Esophagus muscularis mucosa (tissue), 4 donors: ENCODE results near the gene USE1. TPM values are rescaled to one million over a fixed set of nuclear protein-coding genes. Genes with fewer than 3 reads are reported as not detected.

Source experiments
- DNase-seq: peaks from one replicate; pipeline ENCODE4 v3.0.0-alpha.2; 2017; ENCODE audit errors: extremely low spot score
- H3K27ac ChIP-seq, 4 donors: fragments of 200-600 bp; sonication (generic); replicated peaks in 1 of 4; 1 replicate in 3 of 4; 2 replicates in 1 of 4; pipeline ENCODE4 v1.5.1; 2016 to 2019; ENCODE audit warnings: mild to moderate bottlenecking in 1 of 4
- H3K27me3 ChIP-seq, 4 donors: fragments of 200-600 bp; sonication (generic); one replicate each; pipeline versions ENCODE4 v1.5.1 to v1.6.0; 2016 to 2019
- H3K36me3 ChIP-seq, 4 donors: fragments of 200-600 bp; sonication (generic); one replicate each; pipeline ENCODE4 v1.5.1; 2016 to 2019
- H3K4me1 ChIP-seq, 4 donors: fragments of 200-600 bp; sonication (generic); one replicate each; pipeline ENCODE4 v1.5.1; 2016 to 2019
- H3K4me3 ChIP-seq, 4 donors: fragments of 200-600 bp; sonication (generic); 1 replicate in 2 of 4; 2 replicates in 2 of 4; pipeline ENCODE4 v1.5.1; 2016 to 2019; ENCODE audit warnings: mild to moderate bottlenecking in 4 of 4, moderate library complexity in 1 of 4
- H3K9me3 ChIP-seq, 4 donors: fragments of 200-600 bp; sonication (generic); 1 replicate in 3 of 4; 2 replicates in 1 of 4; pipeline ENCODE4 v1.5.1; 2016 to 2019
- CTCF ChIP-seq, 3 experiments: fragments of 200-600 bp in 2 of 3; fragments of 450-650 bp in 1 of 3; sonication (generic) in 2 of 3; IDR thresholded peaks; one replicate each; pipeline ENCODE4 v1.5.1; 2017 to 2019; ENCODE audit warnings: antibody characterized with exemption in 3 of 3, mild to moderate bottlenecking in 2 of 3, moderate library complexity in 1 of 3
- EP300 ChIP-seq: sonication (generic); formaldehyde crosslinking; IDR thresholded peaks from one replicate; pipeline ENCODE4 v1.6.1; 2017; ENCODE audit warnings: antibody characterized with exemption
- POLR2A ChIP-seq: fragments of 450-650 bp; IDR thresholded peaks from one replicate; pipeline ENCODE4 v1.6.1; 2017; ENCODE audit warnings: antibody characterized with exemption, moderate library complexity, mild to moderate bottlenecking, low read depth
- POLR2AphosphoS5 ChIP-seq, 2 donors: sonication (generic); formaldehyde crosslinking; IDR thresholded peaks; one replicate each; pipeline ENCODE4 v1.6.1; 2017; ENCODE audit warnings: antibody characterized with exemption in 2 of 2
- WGBS: methylation state at CpG from one replicate; pipeline ENCODE4 v1.1.5; 2018; 5-methylcytosine and 5-hydroxymethylcytosine counted together
- intact Hi-C: fragments of 100-400 bp; cut with DNase I; formaldehyde crosslinking; loops from one replicate; pipeline ENCODE4 v1.15.1; 2023
- total RNA-seq, 4 donors: library from RNA; depleted of rRNA; stranded (reverse); fragments of >200 nt; gene quantifications; one replicate each; pipeline versions ENCODE4 v1.1.0 to v1.2.1, GENCODE V29; 2016

USE1 gene
- total RNA-seq, 4 donors from 2014 or later = 20.7 to 26.2 (median 21.3) TPM

- 85% methylated on average over 9 of the region's 9 CpGs for WGBS
- peaks cover 52 to 100% (median 89%) of the 10 kb centered on the region in 4 donors for H3K36me3 ChIP-seq
- no peak for TF ChIP-seq EP300
- H3K4me3 ChIP-seq = no peak overlapping the region
- H3K27me3 ChIP-seq = no peaks in the 10 kb centered on the region
- intact Hi-C loops = no loop called here
- no peaks in the 10 kb centered on the region for H3K9me3 ChIP-seq
- no peaks in the 10 kb centered on the region for H3K4me1 ChIP-seq
- no peak for DNase-seq
- H3K27ac ChIP-seq = no peak overlapping the region
These were observed 12.9 kb upstream of the USE1 start for GRCh38 chr19:17202249-17202648.

GRCh38 chr19:17202713-17203112, 12.4 kb upstream of the USE1 start:
- no peak overlapping the region for H3K4me3 ChIP-seq
- intact Hi-C loops = no loop called here
- DNase-seq = no peak
- no peaks in the 10 kb centered on the region for H3K4me1 ChIP-seq
- no peaks in the 10 kb centered on the region for H3K9me3 ChIP-seq
- H3K27me3 ChIP-seq = no peaks in the 10 kb centered on the region
- TF ChIP-seq CTCF (IDR thresholded peaks at IDR 0.05) = no peak
- no peak for TF ChIP-seq EP300
- no peak for TF ChIP-seq POLR2AphosphoS5 (IDR thresholded peaks at IDR 0.05)
- no peak for TF ChIP-seq POLR2A
- H3K36me3 ChIP-seq = peaks cover 47 to 100% (median 87%) of the 10 kb centered on the region in 4 donors
- 83% methylated on average over 3 of the region's 17 CpGs for WGBS
- H3K27ac ChIP-seq = no peak overlapping the region

- DNase-seq = no peak
- Histone ChIP-seq H3K36me3 (peaks cover 38 to 100% (median 87%) of the 10 kb centered on the region in 4 donors), H3K4me3 (no peak overlapping the region), H3K27ac (no peak overlapping the region), H3K27me3 (no peaks in the 10 kb centered on the region), H3K4me1 (no peaks in the 10 kb centered on the region), H3K9me3 (no peaks in the 10 kb centered on the region)
- no peak for TF ChIP-seq POLR2A
- peak in 1 of 2 donors; percentile 9 for TF ChIP-seq POLR2AphosphoS5 (IDR thresholded peaks at IDR 0.05)
- no peak for TF ChIP-seq EP300
- peak; percentile 60 to 78 (median 74) for TF ChIP-seq CTCF (IDR thresholded peaks at IDR 0.05)
- intact Hi-C loops = loop anchor here (1.0 kb wide), 1 partner anchor 77 kb away; no protein-coding TSS in a partner anchor
- WGBS = 75% methylated on average over 22 of the region's 27 CpGs
These were observed 9.7 kb upstream of the USE1 start for GRCh38 chr19:17205237-17206140.

GRCh38 chr19:17206736-17207581, 8.2 kb upstream of the USE1 start:
- peaks cover 34 to 100% (median 86%) of the 10 kb centered on the region in 4 donors for H3K36me3 ChIP-seq
- 91% methylated on average over 13 of the region's 25 CpGs for WGBS
- intact Hi-C loops = no loop called here
- H3K27me3 ChIP-seq = no peaks in the 10 kb centered on the region
- TF ChIP-seq POLR2A (no peak), CTCF (IDR thresholded peaks at IDR 0.05) (no peak), EP300 (no peak), POLR2AphosphoS5 (IDR thresholded peaks at IDR 0.05) (no peak)
- no peak overlapping the region for H3K27ac ChIP-seq
- H3K9me3 ChIP-seq = no peaks in the 10 kb centered on the region
- no peak overlapping the region for H3K4me3 ChIP-seq
- no peaks in the 10 kb centered on the region for H3K4me1 ChIP-seq
- DNase-seq = no peak
